Activated T-helper 1 cell treated with anti-CD3 and anti-CD28 coated beads, Interleukin-12 subunit alpha, Interleukin-12 subunit beta, Interleukin-2, Interleukin-4 antibody, amounts not matched to agents 30 ng/mL and 10 ng/mL and 1 ng/mL, durations not matched to agents 14 hours and 24 hours and 36 hours (primary cell): ENCODE measurements around the gene LIFR. TPM values are rescaled to one million over a fixed set of nuclear protein-coding genes. Genes with fewer than 3 reads are reported as not detected.
"Not testable (repeated sequence)": the region's sequence is repeated elsewhere in the genome, so short reads cannot be mapped to it uniquely, and the experiment has no call there.

Experiments used
- DNase-seq: peaks from one replicate; pipeline ENCODE4 v3.0.0; 2021; ENCODE audit warnings: low spot score
- H3K27ac Mint-ChIP-seq: one replicate; pipeline ENCODE4 v1.8.0; 2021; ENCODE audit warnings: mild to moderate bottlenecking, mixed read lengths
- H3K27me3 Mint-ChIP-seq: one replicate; pipeline ENCODE4 v1.8.0; 2022; ENCODE audit warnings: mild to moderate bottlenecking, moderate library complexity, mixed read lengths; ENCODE audit not compliant: insufficient read depth
- H3K36me3 Mint-ChIP-seq: one replicate; pipeline ENCODE4 v1.8.0; 2021; ENCODE audit warnings: low read depth, mixed read lengths
- H3K4me1 Mint-ChIP-seq: one replicate; pipeline ENCODE4 v1.8.0; 2021; ENCODE audit warnings: low read depth, mixed read lengths
- H3K4me3 Mint-ChIP-seq: one replicate; pipeline ENCODE4 v1.8.0; 2021; ENCODE audit warnings: mild to moderate bottlenecking, moderate library complexity, mixed read lengths
- H3K9me3 Mint-ChIP-seq: one replicate; pipeline ENCODE4 v1.8.0; 2021; ENCODE audit warnings: mixed read lengths
- intact Hi-C: fragments of 100-400 bp; cut with micrococcal nuclease; formaldehyde crosslinking; loops from one replicate; pipeline ENCODE4 v1.15.1; 2024
- total RNA-seq: library from RNA; stranded (reverse); gene quantifications from 2 replicates; pipeline ENCODE4 v1.2.3, GENCODE V29; 2022

The LIFR gene
- total RNA-seq, 1 donor from 2014 or later, result 0.10 TPM

DNA sequence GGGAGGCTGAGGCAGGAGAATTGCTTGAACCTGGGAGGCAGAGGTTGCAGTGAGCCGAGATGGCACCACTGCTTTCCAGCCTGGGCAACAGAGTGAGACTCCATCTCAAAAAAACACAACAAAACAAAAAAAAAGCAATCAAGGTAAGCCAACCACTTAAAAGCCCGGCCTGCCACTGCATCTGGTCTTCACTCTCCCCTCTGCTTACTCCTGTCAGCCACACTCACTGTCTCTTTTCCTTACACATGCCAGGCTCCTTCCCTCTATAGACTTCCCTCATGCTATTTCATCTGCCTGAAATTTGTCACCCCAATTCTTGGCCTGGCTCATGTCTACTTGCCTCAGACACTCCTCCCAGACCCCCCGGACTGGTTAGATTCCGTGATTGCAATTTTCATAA is 17.6 kb upstream of the LIFR start:
- Mint-ChIP-seq H3K36me3 (no peaks in the 10 kb centered on the region), H3K4me1 (no peaks in the 10 kb centered on the region), H3K9me3 (no peaks in the 10 kb centered on the region), H3K27me3 (peaks cover 6% of the 10 kb centered on the region), H3K27ac (no peak overlapping the region), H3K4me3 (no peak overlapping the region)
- intact Hi-C loops, result no loop called here
- no peak for DNase-seq

DNA sequence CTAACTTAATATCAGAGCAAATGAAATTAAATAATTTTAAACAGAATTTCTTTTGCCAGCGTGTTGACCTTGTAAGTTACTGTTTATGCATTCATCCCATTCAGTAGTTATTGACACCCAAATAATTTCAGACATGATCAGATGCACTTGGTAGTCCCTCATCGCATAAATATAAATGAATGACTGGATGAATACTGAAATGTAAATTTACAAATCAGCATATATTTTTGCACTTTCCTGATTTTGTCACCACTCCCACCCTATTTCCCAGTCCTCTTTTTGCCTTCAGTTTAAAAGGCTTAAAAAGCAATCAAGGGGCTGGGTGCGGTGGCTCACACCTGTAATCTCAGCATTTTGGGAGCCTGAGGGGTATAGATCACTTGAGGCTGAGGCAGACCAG is 17.1 kb upstream of the LIFR start:
- DNase-seq, result no peak
- no peak overlapping the region for H3K27ac Mint-ChIP-seq
- no peak overlapping the region for H3K4me3 Mint-ChIP-seq
- H3K9me3 Mint-ChIP-seq, result no peaks in the 10 kb centered on the region
- H3K27me3 Mint-ChIP-seq, result peaks cover 6% of the 10 kb centered on the region
- no peaks in the 10 kb centered on the region for H3K4me1 Mint-ChIP-seq
- H3K36me3 Mint-ChIP-seq, result no peaks in the 10 kb centered on the region
- intact Hi-C loops, result no loop called here

DNA sequence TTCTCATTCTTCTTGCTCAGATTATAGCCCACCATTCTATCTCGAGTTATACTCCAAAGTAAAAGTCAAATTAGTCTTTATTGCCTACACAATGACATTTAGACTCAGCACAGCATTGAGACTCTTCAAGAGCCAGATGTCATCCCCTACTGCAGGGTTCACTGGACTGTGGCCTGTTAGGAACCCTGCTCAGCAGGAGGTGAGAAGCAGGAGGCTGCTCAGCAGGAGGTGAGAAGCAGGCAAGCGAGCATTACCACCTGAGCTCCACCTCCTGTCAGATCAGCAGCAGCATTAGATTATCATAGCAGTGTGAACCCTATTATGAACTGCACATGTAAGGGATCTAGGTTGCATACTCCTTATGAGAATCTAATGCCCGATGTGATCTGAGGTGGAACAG is 12.7 kb upstream of the LIFR start:
- no peaks in the 10 kb centered on the region for H3K9me3 Mint-ChIP-seq

DNA sequence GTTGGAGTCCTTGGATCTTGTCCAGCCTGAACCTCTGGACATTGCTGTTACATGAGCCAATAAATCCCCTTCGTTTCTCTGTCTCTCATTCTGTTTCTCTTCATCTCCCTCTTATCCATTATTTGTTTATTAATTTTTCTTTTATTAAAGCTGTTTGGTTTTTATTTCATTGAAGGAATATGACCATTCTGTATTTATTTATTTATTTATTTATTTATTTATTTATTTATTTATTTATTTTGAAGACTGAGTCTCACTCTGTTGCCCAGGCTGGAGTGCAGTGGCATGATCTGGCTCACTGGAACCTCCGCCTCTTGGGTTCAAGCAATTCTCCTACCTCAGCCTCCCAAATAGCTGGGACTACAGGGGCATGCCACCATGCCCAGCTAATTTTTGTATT is 10.9 kb upstream of the LIFR start:
- intact Hi-C loops, H3K4me1 Mint-ChIP-seq, H3K36me3 Mint-ChIP-seq, H3K27me3 Mint-ChIP-seq, H3K4me3 Mint-ChIP-seq, H3K9me3 Mint-ChIP-seq, DNase-seq, H3K27ac Mint-ChIP-seq: not testable (repeated sequence)

More for the DNA sequence above, 12.7 kb upstream of the LIFR start:
- no peak for DNase-seq
- Mint-ChIP-seq H3K36me3 (no peaks in the 10 kb centered on the region), H3K4me1 (no peaks in the 10 kb centered on the region), H3K4me3 (no peak overlapping the region), H3K27me3 (peaks cover 9% of the 10 kb centered on the region), H3K27ac (no peak overlapping the region)
- intact Hi-C loops, result no loop called here

DNA sequence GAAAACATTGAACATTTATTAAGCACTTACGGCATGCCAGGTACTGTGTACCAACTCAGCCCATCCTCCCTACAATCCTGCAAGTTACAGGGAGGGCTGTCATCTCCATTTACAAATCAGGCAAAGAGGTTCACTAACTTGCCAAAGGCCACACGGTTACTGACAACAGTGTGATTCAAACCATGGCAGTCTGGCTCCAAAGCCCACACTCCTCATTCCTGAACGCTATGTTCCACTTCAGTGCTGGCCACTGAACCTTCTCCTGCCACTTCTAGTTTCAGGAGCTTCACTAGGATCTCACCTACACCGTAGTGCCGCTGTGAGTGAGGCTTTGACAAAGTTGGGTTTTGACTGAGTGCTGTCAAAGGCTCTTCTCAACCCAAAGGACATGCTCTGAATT is 7.2 kb upstream of the LIFR start:
- H3K9me3 Mint-ChIP-seq, result no peaks in the 10 kb centered on the region
- intact Hi-C loops, result no loop called here
- H3K36me3 Mint-ChIP-seq, result no peaks in the 10 kb centered on the region
- no peak overlapping the region for H3K4me3 Mint-ChIP-seq
- no peak overlapping the region for H3K27ac Mint-ChIP-seq
- H3K4me1 Mint-ChIP-seq, result no peaks in the 10 kb centered on the region
- H3K27me3 Mint-ChIP-seq, result peaks cover 23% of the 10 kb centered on the region
- DNase-seq, result no peak

DNA sequence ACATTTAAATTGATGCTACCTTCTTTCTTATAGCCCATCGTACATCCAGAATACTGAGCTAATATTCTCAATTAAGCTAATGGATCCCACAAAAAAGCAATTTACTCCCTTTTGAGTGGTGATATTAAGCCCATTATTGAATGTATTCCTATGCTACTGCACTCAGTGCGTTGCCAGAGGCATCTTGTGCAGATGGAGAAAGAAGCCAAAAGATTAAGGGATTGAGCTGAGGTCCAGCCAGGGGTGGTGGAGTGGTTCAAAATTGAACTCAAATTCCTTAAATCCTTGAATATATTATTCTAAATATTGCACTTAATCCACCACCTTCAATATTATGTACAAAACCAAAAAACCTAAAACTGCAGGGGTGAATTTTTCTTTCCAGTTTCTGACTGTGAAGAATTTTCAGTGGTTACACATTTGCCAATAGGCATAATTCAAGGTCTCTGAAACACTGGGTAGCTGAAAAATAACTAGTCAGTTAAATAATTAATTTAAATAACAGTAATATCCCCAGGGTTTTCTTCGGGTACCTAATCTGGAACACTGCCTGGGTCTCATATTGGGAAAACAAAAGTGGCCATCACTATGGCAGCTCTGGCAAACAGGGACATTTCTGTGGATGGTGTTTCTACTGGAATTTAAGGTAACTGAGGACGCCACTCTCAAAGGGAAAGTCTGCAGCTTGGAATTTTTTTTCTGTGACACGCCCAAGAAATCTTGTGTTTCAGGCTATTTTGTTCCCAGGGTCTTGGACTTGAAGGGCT is 6.2 kb upstream of the LIFR start:
- H3K4me3 Mint-ChIP-seq, result no peak overlapping the region
- H3K4me1 Mint-ChIP-seq, result no peaks in the 10 kb centered on the region
- no peak for DNase-seq
- no peaks in the 10 kb centered on the region for H3K9me3 Mint-ChIP-seq
- intact Hi-C loops, result no loop called here
- H3K27ac Mint-ChIP-seq, result no peak overlapping the region
- peaks cover 28% of the 10 kb centered on the region for H3K27me3 Mint-ChIP-seq
- H3K36me3 Mint-ChIP-seq, result no peaks in the 10 kb centered on the region

DNA sequence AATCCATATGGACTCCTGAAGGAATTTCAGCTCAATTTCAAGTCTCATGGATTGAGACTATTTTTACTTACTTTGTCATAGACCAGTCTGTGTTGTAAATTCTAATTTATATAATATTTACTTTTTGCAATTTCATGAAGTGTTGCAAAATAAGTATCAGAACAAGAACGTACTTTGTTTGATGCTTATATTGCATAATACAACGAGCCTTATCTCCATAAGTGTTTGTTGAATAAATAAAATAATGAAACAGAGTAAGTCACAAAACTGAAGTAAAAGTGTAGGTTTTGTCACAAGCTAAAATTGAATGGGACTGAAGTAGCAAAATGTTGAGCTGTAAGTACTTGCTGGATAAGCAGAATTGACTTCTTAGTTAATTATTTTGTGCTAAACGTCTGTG is 3.0 kb upstream of the LIFR start:
- H3K27me3 Mint-ChIP-seq, result peaks cover 54% of the 10 kb centered on the region
- no peak overlapping the region for H3K27ac Mint-ChIP-seq
- peaks cover 5% of the 10 kb centered on the region for H3K4me1 Mint-ChIP-seq
- intact Hi-C loops, result loop anchor here (5.0 kb wide), 1 partner anchor 518 kb away; no protein-coding TSS in a partner anchor
- no peaks in the 10 kb centered on the region for H3K36me3 Mint-ChIP-seq
- H3K4me3 Mint-ChIP-seq, result no peak overlapping the region
- no peak for DNase-seq
- H3K9me3 Mint-ChIP-seq, result no peaks in the 10 kb centered on the region

DNA sequence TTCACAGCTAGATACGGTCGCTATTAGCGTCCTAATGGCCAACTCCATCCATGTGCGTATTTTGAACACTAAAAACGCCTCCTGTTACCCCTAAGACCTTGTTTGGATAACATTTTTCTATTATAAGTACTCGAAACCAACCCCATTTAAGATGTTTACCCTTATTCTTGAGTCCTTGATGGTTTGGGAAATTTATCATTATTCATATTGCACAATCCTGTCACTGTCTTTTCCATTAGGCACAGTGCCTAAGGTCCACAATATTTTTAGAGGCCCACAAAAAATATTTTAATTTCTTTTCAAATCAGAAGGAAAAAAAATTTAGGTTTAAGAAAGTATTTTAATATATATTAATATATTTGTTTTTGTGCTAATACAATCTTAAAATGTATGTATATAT is 1.3 kb upstream of the LIFR start:
- Mint-ChIP-seq H3K27me3 (peaks cover 67% of the 10 kb centered on the region), H3K4me1 (peaks cover 5% of the 10 kb centered on the region), H3K4me3 (peak overlapping the region; percentile 85), H3K9me3 (no peaks in the 10 kb centered on the region), H3K27ac (no peak overlapping the region), H3K36me3 (no peaks in the 10 kb centered on the region)
- DNase-seq, result no peak
- intact Hi-C loops, result loop anchor here (5.0 kb wide), 1 partner anchor 520 kb away; no protein-coding TSS in a partner anchor

DNA sequence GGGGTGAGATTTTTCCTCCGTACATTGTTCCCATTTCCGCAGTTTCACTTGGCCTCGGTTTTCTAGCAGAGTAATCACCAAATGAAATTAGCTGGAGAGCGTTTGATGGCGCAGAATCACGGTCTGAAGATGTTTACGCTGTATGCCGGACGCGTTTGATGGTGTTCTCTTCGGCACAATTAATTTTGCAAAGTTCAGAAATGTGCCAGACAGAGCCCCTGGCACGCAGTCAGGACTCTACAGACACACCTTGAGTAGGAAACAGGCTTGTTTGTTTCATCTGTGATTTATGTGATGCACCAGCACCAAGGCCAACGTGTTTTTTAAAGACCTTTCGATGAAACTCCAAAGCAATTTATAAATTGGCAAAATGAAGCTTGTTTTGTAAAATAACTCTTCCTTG is 863 bp upstream of the LIFR start:
- Mint-ChIP-seq H3K27ac (no peak overlapping the region), H3K9me3 (no peaks in the 10 kb centered on the region), H3K4me3 (peak overlapping the region; percentile 85), H3K4me1 (peaks cover 5% of the 10 kb centered on the region), H3K27me3 (peaks cover 69% of the 10 kb centered on the region), H3K36me3 (no peaks in the 10 kb centered on the region)
- DNase-seq, result no peak
- intact Hi-C loops, result loop anchor here (5.0 kb wide), 1 partner anchor 520 kb away; no protein-coding TSS in a partner anchor

DNA sequence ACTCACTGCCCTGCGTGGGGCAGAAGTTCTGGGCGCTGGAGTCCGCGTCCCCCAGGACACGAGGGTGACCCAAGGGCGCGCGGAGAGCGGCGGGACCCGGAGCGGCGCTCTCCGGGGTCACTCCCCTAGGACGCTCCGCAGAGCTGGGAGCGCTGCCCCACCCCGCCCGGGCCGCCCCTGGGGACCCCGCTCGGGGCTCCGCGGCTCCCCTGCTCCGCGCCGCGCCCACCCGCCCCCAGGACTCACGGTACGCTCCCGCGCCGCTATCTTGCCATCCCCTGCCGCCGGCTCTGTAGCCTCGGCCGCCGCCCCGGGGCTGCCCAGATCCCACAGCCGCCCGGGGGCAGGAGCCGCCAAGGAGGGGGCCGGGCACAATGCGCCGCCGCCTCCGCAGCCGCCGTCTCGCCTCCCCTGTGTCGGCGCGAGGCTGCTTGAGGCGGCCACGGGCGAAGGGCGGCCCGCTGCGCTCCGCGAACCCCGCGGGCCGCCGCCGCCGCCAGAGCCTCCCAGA is 303 bp downstream of the LIFR start:
- Mint-ChIP-seq H3K36me3 (no peaks in the 10 kb centered on the region), H3K27me3 (peaks cover 67% of the 10 kb centered on the region), H3K9me3 (no peaks in the 10 kb centered on the region), H3K27ac (no peak overlapping the region), H3K4me1 (peaks cover 5% of the 10 kb centered on the region), H3K4me3 (peak overlapping the region; percentile 84)
- intact Hi-C loops, result loop anchor here (5.0 kb wide), 1 partner anchor 521 kb away; no protein-coding TSS in a partner anchor
- no peak for DNase-seq

DNA sequence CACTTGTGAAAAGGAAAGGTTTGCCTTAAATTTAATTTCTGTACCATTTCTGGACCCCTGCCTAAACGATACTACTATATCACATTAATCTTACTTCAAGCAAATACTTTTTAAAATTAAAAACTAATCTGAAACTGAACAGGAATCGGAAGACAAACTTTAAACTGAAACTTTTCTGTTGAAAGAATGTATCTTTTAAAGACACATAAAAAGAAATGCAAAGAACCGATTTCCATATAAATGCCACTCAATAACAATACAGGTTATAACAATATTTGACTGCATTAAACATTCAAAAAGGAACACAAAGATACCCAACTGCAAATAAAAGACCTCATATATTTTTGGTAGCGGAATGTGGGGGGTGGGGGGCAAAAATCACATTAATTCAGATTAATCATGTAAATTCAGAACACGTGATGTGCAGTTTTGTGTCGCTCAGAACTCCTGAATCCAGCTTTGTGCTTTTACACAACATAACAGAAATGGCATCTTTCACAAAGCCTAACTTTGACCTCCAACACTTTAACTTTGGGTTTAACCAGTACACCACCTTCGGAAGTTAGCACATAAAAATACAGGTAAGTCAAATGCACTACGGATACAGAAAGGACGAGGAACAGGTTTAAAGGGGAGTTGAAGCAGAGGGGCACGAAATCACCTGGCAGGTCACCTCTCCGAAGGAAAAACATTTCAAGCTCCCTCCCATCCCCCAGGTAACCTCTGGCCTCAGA is 925 bp downstream of the LIFR start:
- peaks cover 64% of the 10 kb centered on the region for H3K27me3 Mint-ChIP-seq
- H3K36me3 Mint-ChIP-seq, result no peaks in the 10 kb centered on the region
- H3K4me1 Mint-ChIP-seq, result peaks cover 5% of the 10 kb centered on the region
- peak overlapping the region; percentile 84 for H3K4me3 Mint-ChIP-seq
- no peaks in the 10 kb centered on the region for H3K9me3 Mint-ChIP-seq
- intact Hi-C loops, result loop anchor here (5.0 kb wide), 1 partner anchor 522 kb away; no protein-coding TSS in a partner anchor
- H3K27ac Mint-ChIP-seq, result peak overlapping the region; percentile 8
- DNase-seq, result no peak

DNA sequence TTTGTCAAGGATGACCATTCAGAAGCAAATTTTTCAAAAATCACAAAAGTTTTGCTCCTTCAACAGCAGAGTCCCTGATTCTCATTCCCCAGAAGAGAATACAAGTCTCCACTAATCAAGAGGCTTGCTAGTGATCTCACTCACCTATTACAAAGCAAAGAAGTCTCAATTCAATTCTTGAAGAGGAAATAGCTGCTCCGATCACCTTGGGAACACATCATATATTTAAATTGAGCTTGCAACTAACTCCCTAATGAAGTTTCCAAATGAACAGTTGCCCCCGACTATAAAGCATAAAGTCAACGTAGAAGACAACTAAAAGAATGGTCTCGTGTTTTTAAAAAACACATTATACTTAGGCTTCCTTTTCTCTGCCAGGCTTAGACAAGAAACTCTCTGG is 1.6 kb downstream of the LIFR start:
- H3K27ac Mint-ChIP-seq, result no peak overlapping the region
- peaks cover 5% of the 10 kb centered on the region for H3K4me1 Mint-ChIP-seq
- intact Hi-C loops, result loop anchor here (5.0 kb wide), 1 partner anchor 522 kb away; no protein-coding TSS in a partner anchor
- H3K4me3 Mint-ChIP-seq, result peak overlapping the region; percentile 84
- H3K9me3 Mint-ChIP-seq, result no peaks in the 10 kb centered on the region
- no peak for DNase-seq
- no peaks in the 10 kb centered on the region for H3K36me3 Mint-ChIP-seq
- peaks cover 64% of the 10 kb centered on the region for H3K27me3 Mint-ChIP-seq

DNA sequence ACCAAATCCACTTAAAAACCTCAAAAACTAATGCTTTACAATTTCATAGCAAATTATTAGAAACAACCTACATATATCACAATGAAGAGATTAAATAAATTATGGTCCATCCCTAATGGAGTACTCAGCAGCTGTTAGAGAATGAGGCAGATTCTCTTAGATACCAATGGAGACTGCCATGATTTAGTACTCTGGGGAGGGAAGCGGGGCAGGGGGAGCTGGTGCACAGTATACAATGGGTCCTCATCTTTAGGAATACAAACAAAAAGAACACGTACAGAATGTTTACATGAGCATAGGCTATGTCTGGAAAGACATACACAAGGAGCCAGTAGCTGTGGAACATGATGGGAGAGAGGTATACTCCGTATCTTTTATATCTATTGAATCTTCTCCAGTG is 2.0 kb downstream of the LIFR start:
- intact Hi-C loops, result no loop called here
- no peak for DNase-seq
- Mint-ChIP-seq H3K27ac (no peak overlapping the region), H3K27me3 (peaks cover 64% of the 10 kb centered on the region), H3K9me3 (no peaks in the 10 kb centered on the region), H3K4me3 (no peak overlapping the region), H3K36me3 (no peaks in the 10 kb centered on the region), H3K4me1 (peaks cover 5% of the 10 kb centered on the region)
